Esophagus squamous epithelium (tissue), 4 donors: ENCODE measurements around the gene HSPA9.

Experiments
- CTCF ChIP-seq, 6 experiments: fragments of 450-650 bp in 4 of 6; fragments of 200-600 bp in 2 of 6; sonication (generic) in 2 of 6; IDR thresholded peaks; one replicate each; pipeline ENCODE4 v1.5.1; 2016 to 2019; ENCODE audit warnings: antibody characterized with exemption in 6 of 6, mild to moderate bottlenecking in 4 of 6, moderate library complexity in 4 of 6
- POLR2A ChIP-seq, 4 donors: fragments of 450-650 bp; IDR thresholded peaks; one replicate each; pipeline ENCODE4 v1.6.1; 2017; ENCODE audit warnings: antibody characterized with exemption in 4 of 4, mild to moderate bottlenecking in 4 of 4, moderate library complexity in 3 of 4

- TF ChIP-seq CTCF (IDR thresholded peaks at IDR 0.05) (no peak), POLR2A (IDR thresholded peaks at IDR 0.05) (no peak)
Observed at GRCh38 chr5:138554143-138554542, 21.1 kb downstream of the HSPA9 start.
